HFFc6 (cell line): Measurements from ENCODE around the gene OR5T3. TPM values are rescaled to one million over a fixed set of nuclear protein-coding genes. Genes with fewer than 3 reads are reported as not detected.

Source experiments
- DNase-seq: peaks from one replicate; pipeline ENCODE4 v3.0.0-alpha.2; 2018
- H3K27ac Mint-ChIP-seq: 2 replicates; pipeline ENCODE4 v1.8.0; 2020; ENCODE audit warnings: mild to moderate bottlenecking, mixed read lengths
- H3K27me3 Mint-ChIP-seq: 2 replicates; pipeline ENCODE4 v1.8.0; 2021; ENCODE audit warnings: mild to moderate bottlenecking, moderate library complexity, mixed read lengths; ENCODE audit not compliant: insufficient read depth
- H3K36me3 Mint-ChIP-seq: 2 replicates; pipeline ENCODE4 v1.8.0; 2021; ENCODE audit warnings: low read depth, mixed read lengths
- H3K4me1 Mint-ChIP-seq: 2 replicates; pipeline ENCODE4 v1.8.0; 2020; ENCODE audit warnings: low read depth, mixed read lengths
- H3K4me3 Mint-ChIP-seq: 2 replicates; pipeline ENCODE4 v1.8.0; 2020; ENCODE audit warnings: mild to moderate bottlenecking, moderate library complexity, mixed read lengths
- H3K9me3 Mint-ChIP-seq: 2 replicates; pipeline ENCODE4 v1.8.0; 2020; ENCODE audit warnings: mild to moderate bottlenecking, mixed read lengths
- CTCF ChIP-seq: fragments of 200-600 bp; sonication (generic); IDR thresholded peaks from 2 replicates; pipeline ENCODE4 v1.5.0; 2021; ENCODE audit warnings: antibody characterized with exemption, mild to moderate bottlenecking
- total RNA-seq, 6 experiments: library from RNA; stranded (reverse); fragmentation: NEBNext Ultra II Directional; extraction: Animal tissue kit (Norgen Biotek cat#: 25700); gene quantifications; 2 replicates in 1 of 6; 3 replicates in 5 of 6; pipeline ENCODE4 v1.2.3, GENCODE V29; 2021

OR5T3 gene
- total RNA-seq, 6 experiments from 2014 or later = not detected

- Mint-ChIP-seq H3K4me3 (no peak within 1 kb of the TSS), H3K9me3 (peaks cover 25% of the 10 kb centered on the region), H3K36me3 (no peaks in the 10 kb centered on the region; the same call in 1 of the 2 replicates), H3K4me1 (no peaks in the 10 kb centered on the region), H3K27ac (no peak within 1 kb of the TSS), H3K27me3 (no peaks in the 10 kb centered on the region; the same call in 1 of the 2 replicates)
- TF ChIP-seq CTCF = no peak
- DNase-seq = no peak
These were observed 21.8 kb downstream of the OR5T3 start, which contains the start of gene OR5T1 for GRCh38 chr11:56273854-56274253. TSS of gene OR5T1 (plus strand) at chr11:56274154. CDS start at chr11:56275639, 1,485 bp downstream.

GRCh38 chr11:56292154-56292553, 40.1 kb downstream of the OR5T3 start, which contains the start of gene OR8H1:
TSS of gene OR8H1 (minus strand) at chr11:56292254. CDS start at chr11:56291062, 1,192 bp downstream.
- H3K4me1 Mint-ChIP-seq = no peaks in the 10 kb centered on the region
- H3K36me3 Mint-ChIP-seq = no peaks in the 10 kb centered on the region
- H3K27me3 Mint-ChIP-seq = no peaks in the 10 kb centered on the region

GRCh38 chr11:56296898-56297297, 44.8 kb downstream of the OR5T3 start:
- Mint-ChIP-seq H3K4me1 (no peaks in the 10 kb centered on the region), H3K4me3 (no peak overlapping the region), H3K27ac (no peak overlapping the region), H3K36me3 (no peaks in the 10 kb centered on the region), H3K27me3 (no peaks in the 10 kb centered on the region), H3K9me3 (peaks cover 13% of the 10 kb centered on the region)
- TF ChIP-seq CTCF = no peak
- DNase-seq = no peak

More at GRCh38 chr11:56292154-56292553, 40.1 kb downstream of the OR5T3 start, which contains the start of gene OR8H1:
- no peak for DNase-seq
- H3K4me3 Mint-ChIP-seq = no peak within 1 kb of the TSS
- no peak within 1 kb of the TSS for H3K27ac Mint-ChIP-seq
- H3K9me3 Mint-ChIP-seq = peaks cover 22% of the 10 kb centered on the region
- TF ChIP-seq CTCF = no peak

Other genes starting within 250 kb of the OR5T3 start
- not detected for gene OR5AS1, start 224.6 kb upstream of the OR5T3 start, total RNA-seq
- not detected for gene OR8I2, start 158.9 kb upstream of the OR5T3 start, total RNA-seq
- not detected for gene OR8H2, start 148.6 kb upstream of the OR5T3 start, total RNA-seq
- gene OR8H3, start 129.9 kb upstream of the OR5T3 start, total RNA-seq = not detected
- not detected for gene OR8J3, start 112.1 kb upstream of the OR5T3 start, total RNA-seq
- not detected for gene OR8K5, start 91.9 kb upstream of the OR5T3 start, total RNA-seq
- gene OR5J2, start 75.6 kb upstream of the OR5T3 start, total RNA-seq = not detected
- gene OR5T2, start 18.0 kb upstream of the OR5T3 start, total RNA-seq = not detected
- gene OR5T1, start 21.9 kb downstream of the OR5T3 start, total RNA-seq = not detected
- gene OR8H1, start 40.0 kb downstream of the OR5T3 start, total RNA-seq = not detected
- gene OR8K3, start 62.9 kb downstream of the OR5T3 start, total RNA-seq = not detected
- not detected for gene OR8K1, start 93.8 kb downstream of the OR5T3 start, total RNA-seq
- not detected for gene OR8J1, start 102.0 kb downstream of the OR5T3 start, total RNA-seq
- gene OR8U1, start 123.4 kb downstream of the OR5T3 start, total RNA-seq = not detected
- gene OR5AL1, start 160.4 kb downstream of the OR5T3 start, total RNA-seq = not detected
- not detected for gene OR5M3, start 221.1 kb downstream of the OR5T3 start, total RNA-seq
- gene OR5M8, start 239.1 kb downstream of the OR5T3 start, total RNA-seq = not detected